ENCODE measurements around the gene NUDT3. TPM values are rescaled to one million over a fixed set of nuclear protein-coding genes. Genes with fewer than 3 reads are reported as not detected.

The NUDT3 gene
- total and polyA plus RNA-seq, 9 of the 15 experiments (the other 6 are each of a cell fraction or from before 2014, with no cell fraction given): 5.4 to 81.2 (median 56.4) TPM

- TF ChIP-seq, protein P1, sequence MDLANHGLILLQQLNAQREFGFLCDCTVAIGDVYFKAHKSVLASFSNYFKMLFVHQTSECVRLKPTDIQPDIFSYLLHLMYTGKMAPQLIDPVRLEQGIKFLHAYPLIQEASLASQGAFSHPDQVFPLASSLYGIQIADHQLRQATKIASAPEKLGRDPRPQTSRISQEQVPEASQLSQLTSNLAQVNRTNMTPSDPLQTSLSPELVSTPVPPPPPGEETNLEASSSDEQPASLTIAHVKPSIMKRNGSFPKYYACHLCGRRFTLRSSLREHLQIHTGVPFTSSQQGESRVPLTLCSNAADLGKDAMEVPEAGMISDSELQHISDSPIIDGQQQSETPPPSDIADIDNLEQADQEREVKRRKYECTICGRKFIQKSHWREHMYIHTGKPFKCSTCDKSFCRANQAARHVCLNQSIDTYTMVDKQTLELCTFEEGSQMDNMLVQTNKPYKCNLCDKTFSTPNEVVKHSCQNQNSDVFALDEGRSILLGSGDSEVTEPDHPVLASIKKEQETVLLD (IDR thresholded peaks at IDR 0.05): no peak
- TF ChIP-seq, protein P2, sequence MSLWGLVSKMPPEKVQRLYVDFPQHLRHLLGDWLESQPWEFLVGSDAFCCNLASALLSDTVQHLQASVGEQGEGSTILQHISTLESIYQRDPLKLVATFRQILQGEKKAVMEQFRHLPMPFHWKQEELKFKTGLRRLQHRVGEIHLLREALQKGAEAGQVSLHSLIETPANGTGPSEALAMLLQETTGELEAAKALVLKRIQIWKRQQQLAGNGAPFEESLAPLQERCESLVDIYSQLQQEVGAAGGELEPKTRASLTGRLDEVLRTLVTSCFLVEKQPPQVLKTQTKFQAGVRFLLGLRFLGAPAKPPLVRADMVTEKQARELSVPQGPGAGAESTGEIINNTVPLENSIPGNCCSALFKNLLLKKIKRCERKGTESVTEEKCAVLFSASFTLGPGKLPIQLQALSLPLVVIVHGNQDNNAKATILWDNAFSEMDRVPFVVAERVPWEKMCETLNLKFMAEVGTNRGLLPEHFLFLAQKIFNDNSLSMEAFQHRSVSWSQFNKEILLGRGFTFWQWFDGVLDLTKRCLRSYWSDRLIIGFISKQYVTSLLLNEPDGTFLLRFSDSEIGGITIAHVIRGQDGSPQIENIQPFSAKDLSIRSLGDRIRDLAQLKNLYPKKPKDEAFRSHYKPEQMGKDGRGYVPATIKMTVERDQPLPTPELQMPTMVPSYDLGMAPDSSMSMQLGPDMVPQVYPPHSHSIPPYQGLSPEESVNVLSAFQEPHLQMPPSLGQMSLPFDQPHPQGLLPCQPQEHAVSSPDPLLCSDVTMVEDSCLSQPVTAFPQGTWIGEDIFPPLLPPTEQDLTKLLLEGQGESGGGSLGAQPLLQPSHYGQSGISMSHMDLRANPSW (CRISPR knock-in tag; IDR thresholded peaks at IDR 0.05): no peak
- no peak for TF ChIP-seq POLR2AphosphoS2 (IDR thresholded peaks at IDR 0.05; ENCODE audit: low read length)
- TF ChIP-seq, protein P3, sequence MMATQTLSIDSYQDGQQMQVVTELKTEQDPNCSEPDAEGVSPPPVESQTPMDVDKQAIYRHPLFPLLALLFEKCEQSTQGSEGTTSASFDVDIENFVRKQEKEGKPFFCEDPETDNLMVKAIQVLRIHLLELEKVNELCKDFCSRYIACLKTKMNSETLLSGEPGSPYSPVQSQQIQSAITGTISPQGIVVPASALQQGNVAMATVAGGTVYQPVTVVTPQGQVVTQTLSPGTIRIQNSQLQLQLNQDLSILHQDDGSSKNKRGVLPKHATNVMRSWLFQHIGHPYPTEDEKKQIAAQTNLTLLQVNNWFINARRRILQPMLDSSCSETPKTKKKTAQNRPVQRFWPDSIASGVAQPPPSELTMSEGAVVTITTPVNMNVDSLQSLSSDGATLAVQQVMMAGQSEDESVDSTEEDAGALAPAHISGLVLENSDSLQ (IDR thresholded peaks at IDR 0.05): peak; percentile 14; the same call in 1 of the 2 replicates
- no peak for TF ChIP-seq POLR3G (IDR thresholded peaks at IDR 0.05; ENCODE audit: extremely low read depth, insufficient read length, insufficient replicate concordance)
- TF ChIP-seq, protein P4, sequence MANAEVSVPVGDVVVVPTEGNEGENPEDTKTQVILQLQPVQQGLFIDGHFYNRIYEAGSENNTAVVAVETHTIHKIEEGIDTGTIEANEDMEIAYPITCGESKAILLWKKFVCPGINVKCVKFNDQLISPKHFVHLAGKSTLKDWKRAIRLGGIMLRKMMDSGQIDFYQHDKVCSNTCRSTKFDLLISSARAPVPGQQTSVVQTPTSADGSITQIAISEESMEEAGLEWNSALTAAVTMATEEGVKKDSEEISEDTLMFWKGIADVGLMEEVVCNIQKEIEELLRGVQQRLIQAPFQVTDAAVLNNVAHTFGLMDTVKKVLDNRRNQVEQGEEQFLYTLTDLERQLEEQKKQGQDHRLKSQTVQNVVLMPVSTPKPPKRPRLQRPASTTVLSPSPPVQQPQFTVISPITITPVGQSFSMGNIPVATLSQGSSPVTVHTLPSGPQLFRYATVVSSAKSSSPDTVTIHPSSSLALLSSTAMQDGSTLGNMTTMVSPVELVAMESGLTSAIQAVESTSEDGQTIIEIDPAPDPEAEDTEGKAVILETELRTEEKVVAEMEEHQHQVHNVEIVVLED (CRISPR knock-in tag; IDR thresholded peaks at IDR 0.05): no peak
- no peak for TF ChIP-seq JUND (IDR thresholded peaks at IDR 0.05; ENCODE audit: borderline replicate concordance, low read depth, low read length)
- 0 out of 3 replicates have a peak, but pooled peaks have one; percentile 2 for TF ChIP-seq JUND (tag; IDR thresholded peaks at IDR 0.05; ENCODE audit: borderline replicate concordance, low read depth, low read length)
- TF ChIP-seq DPF2 (IDR thresholded peaks at IDR 0.05): no peak
- TF ChIP-seq ILK (tag; IDR thresholded peaks at IDR 0.05; ENCODE audit: borderline replicate concordance, low read depth): no peak
- TF ChIP-seq, protein P5, sequence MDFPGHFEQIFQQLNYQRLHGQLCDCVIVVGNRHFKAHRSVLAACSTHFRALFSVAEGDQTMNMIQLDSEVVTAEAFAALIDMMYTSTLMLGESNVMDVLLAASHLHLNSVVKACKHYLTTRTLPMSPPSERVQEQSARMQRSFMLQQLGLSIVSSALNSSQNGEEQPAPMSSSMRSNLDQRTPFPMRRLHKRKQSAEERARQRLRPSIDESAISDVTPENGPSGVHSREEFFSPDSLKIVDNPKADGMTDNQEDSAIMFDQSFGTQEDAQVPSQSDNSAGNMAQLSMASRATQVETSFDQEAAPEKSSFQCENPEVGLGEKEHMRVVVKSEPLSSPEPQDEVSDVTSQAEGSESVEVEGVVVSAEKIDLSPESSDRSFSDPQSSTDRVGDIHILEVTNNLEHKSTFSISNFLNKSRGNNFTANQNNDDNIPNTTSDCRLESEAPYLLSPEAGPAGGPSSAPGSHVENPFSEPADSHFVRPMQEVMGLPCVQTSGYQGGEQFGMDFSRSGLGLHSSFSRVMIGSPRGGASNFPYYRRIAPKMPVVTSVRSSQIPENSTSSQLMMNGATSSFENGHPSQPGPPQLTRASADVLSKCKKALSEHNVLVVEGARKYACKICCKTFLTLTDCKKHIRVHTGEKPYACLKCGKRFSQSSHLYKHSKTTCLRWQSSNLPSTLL (IDR thresholded peaks at IDR 0.05): no peak
- TF ChIP-seq TCFL5 (CRISPR knock-in tag; conservative IDR thresholded peaks at IDR 0.05): no peak
- TF ChIP-seq PHB2 (IDR thresholded peaks at IDR 0.05; ENCODE audit: low read depth): no peak
- no peak for TF ChIP-seq TAF1 (IDR thresholded peaks at IDR 0.05; ENCODE audit: control insufficient read depth, extremely low read depth, insufficient read depth, low read length, severe bottlenecking)
- TF ChIP-seq ZNF589 (CRISPR knock-in tag; IDR thresholded peaks at IDR 0.05; ENCODE audit: low read depth): no peak
Measured at GRCh38 chr6:34390531-34391472, 1.7 kb downstream of the NUDT3 start (continued).
